NCI-H446 treated with DMSO at 0.1 percent for 48 hours (cell line): ENCODE data around the gene LSM14B.
A peak's percentile ranks its signal among the peaks of the same experiment; 100 is the strongest.
"Not testable (repeated sequence)": the region's sequence is repeated elsewhere in the genome, so short reads cannot be mapped to it uniquely, and the experiment has no call there.

ENCODE experiments used
- DNase-seq: peaks from one replicate; lab custom pipeline; 2025; lab: John Stamatoyannopoulos, UW

Gene LSM14B

DNA sequence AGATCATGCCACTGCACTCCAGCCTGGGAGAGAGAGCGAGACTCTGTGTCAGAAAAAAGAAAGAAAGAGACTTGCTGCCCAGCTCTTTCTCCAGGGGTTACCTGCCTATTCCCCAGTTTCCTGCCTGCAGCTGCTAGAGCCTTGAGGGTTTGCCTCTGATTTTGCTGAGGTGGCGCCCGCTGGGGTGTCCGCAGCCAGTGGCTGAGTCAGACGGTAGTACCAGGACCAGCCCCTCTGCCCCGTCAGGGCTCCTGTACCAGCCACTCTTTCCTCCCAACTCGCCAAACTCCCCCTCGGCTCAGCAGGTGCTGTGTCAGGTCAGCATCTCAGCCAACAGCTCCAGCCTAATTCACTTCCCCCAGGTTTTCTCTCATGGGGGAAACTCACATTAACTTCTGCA, 7.4 kb upstream of the LSM14B start:
- DNase-seq = no peak

- DNase-seq = not testable (repeated sequence)
These were observed 6.4 kb upstream of the LSM14B start for GRCh38 chr20:62115800-62116407.

DNA sequence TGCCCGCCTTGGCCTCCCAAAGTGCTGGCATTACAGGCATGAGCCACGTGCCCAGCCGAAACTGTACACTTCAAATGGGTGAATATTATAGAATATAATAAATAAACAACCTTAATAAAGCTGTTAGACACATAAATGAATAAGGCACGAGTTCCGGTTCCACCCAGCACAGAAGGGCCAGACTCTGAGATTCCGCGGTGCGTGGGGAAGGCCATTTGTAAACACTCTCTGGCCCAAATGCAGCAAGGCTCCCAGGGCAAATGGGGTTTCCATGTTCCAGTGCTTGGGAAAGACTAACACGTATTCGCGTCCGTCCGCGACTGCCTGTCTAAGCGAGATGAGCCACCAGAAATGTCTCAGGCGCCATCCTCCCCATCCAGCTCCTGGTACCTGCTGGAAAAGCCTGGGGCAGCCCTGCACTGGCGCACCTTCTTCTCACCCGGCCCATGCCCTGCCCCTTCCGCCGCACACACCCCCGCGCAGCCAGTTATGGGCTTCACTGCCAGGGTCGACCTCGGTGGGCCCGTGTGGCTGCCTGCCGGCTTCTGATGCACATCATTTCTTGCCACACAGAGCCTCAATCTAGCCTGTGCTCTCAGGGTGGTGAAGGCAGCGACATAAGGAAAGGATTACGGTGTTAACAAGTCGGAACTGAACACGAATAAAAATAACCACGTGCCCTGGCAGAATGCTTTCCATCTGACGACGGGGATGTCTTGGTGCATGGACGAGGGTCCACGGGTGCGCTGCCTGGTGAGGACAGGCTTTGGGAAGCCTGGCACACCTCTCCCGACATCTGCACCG, 5.5 kb upstream of the LSM14B start:
- DNase-seq = no peak

- DNase-seq = no peak
These were observed 5.0 kb upstream of the LSM14B start for GRCh38 chr20:62117362-62117646.

DNA sequence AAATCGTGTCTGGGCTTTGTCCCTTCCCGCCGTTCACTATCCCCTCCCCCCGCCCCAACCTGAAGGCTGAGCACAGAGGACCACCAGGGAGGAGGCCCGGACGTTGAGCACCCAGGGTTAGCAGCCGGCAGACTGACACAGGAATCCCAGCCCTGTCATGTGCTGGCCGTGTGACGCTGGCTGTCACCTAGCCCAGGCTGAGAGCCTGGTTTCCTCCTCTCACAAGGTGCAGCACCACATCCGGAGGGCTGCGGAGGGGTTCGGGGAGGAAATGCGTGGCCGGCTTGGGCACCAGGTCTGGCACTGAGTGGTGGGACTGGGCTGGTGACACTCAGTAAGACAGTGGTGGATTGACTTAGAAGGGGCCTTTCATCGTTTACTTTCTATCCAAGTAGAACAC, 4.6 kb upstream of the LSM14B start:
- DNase-seq = no peak

DNA sequence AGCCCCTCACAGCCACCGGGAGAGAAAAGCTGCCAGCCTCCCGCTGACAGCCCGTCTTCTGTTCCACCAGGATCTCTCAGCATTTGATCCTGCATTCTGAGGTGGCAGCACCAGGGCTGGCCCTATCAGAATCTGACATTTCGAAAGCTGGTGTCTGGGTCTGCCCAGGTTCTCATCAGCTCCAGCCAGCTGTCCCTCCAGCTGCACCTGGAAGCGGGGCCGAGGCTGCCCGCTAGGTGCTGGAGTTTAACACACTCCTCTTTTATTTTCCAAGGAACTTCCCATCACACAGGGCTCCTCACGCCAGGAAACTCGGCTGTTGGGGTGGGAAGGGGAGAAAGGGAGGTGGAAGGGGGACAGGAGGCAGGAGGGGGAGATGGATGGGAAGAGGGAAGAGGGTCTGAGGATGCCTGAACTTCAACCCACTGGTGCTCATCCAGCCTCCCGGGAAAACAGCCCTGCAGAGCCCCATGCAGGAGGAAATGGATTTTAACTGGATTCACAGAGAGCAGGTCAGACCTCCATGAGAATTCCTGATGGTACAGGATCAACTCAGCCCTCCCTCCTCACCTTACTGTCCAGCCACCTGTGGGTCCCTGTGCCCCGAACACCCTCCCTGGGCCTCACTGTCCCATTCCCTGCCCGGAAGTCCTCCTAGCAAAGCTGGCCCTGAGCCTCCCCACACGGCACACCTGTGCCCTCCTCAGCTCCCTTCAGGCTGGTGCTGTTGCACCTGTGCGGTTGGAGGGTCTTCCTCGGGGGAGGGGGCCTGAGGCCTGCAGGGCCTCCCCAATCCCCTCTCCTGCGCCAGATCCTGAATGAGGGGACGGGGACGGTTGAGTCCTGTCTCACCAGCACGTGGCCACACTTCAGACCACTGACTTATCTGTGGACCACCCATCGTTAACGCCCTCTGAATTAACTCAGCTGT, 3.9 kb upstream of the LSM14B start:
- no peak for DNase-seq

- no peak for DNase-seq
These were observed 3.2 kb upstream of the LSM14B start for GRCh38 chr20:62119115-62119514.

GRCh38 chr20:62119591-62120364, 2.5 kb upstream of the LSM14B start:
- DNase-seq = no peak

DNA sequence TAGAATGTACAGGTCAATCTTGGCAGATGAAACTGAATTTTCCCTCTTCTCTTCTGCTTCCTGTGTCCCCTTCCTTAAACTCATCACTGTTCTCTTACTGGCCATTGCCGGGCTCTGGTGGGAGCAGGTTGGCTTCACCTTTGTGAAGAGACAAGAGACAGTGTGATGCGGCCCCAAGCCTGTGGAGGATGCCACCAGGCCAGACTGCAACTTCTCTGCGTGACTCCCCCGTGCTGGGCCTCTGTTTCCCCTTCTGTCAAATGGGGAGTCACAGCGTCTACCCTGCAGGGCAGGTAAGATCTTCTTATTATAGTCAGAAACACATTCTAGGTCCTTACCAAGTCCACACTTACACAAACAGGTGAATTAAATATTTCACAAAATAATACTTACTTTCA, 1.9 kb upstream of the LSM14B start:
- DNase-seq = no peak

GRCh38 chr20:62120990-62121775, 1.1 kb upstream of the LSM14B start:
- no peak for DNase-seq

DNA sequence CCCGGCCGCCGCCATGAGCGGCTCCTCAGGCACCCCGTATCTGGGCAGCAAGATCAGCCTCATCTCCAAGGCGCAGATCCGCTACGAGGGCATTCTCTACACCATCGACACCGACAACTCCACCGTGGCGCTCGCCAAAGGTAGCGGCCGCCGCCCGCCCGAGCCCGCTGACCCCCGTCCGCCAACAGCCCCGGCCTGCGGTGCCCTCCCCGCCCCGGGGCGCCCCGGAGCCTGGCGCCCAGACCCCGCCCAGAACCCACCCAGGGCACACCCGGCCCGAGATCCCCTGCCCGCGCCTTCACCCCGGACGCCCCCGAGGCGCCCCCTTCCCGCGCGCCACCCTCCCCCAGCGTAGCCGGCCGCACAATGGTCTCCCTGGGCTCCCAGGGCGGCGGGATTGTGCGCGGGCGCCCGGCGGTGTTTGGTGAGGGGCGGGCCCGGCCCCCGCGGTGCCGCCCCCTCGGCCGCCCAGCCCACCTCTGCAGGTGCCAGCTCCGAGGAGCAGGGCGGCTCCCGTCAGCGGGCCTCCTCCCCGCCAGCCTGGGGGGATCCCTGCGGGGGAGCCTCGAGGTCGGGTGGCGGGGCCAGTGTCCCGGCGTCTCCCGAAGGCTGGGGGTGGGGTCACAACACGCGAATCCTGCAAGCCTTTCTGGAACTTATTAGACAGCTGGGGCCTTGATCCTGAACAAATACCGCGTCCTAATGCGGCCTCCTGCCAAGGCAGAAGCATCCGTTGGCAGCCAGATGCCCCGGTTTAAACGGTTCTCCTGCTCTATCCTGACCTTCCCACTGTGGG, 577 bp downstream of the LSM14B start:
- DNase-seq = peak; percentile 55

- DNase-seq = no peak
These were observed 1.3 kb downstream of the LSM14B start for GRCh38 chr20:62123450-62124118.

DNA sequence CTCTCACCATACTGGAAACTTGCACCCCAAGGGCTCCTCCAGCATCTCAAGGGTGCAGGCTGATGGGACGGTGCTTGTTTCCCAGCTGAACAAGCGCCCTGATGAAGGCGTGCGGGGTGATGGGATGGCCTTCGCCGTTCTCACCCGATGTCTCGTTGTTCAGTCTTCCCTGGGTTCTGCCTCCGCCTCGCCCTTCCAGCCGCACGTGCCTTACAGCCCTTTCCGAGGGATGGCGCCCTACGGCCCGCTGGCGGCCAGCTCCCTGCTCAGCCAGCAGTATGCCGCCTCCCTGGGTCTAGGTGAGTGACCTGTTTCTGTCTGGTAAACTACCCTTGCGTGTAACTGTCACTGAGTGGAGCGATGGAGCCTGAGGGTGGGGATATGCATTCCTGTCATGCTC, 3.9 kb downstream of the LSM14B start:
- no peak for DNase-seq

DNA sequence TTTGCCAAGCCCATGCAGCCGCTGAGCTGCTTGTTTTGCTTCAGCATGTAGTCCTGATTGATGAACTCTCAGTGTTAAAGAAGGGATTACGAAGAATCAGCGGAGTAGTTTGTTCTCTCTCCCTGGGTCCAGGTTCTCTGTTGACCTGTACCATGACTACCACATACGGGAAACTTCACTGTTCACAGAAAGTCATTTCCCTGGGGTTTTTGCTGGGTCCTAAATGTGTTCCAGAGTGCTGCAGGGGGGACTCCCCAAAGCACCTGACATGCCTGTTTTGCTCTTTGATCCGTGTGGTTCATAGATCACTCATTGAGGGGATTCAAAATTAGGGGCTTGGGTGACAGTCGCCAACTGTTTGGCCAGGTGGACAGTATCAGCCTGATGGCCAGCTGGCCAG, 5.5 kb downstream of the LSM14B start:
- DNase-seq = no peak

- DNase-seq = no peak
These were observed 6.2 kb downstream of the LSM14B start for GRCh38 chr20:62128502-62128901.

- DNase-seq = no peak
These were observed 7.7 kb downstream of the LSM14B start for GRCh38 chr20:62129731-62130531.

DNA sequence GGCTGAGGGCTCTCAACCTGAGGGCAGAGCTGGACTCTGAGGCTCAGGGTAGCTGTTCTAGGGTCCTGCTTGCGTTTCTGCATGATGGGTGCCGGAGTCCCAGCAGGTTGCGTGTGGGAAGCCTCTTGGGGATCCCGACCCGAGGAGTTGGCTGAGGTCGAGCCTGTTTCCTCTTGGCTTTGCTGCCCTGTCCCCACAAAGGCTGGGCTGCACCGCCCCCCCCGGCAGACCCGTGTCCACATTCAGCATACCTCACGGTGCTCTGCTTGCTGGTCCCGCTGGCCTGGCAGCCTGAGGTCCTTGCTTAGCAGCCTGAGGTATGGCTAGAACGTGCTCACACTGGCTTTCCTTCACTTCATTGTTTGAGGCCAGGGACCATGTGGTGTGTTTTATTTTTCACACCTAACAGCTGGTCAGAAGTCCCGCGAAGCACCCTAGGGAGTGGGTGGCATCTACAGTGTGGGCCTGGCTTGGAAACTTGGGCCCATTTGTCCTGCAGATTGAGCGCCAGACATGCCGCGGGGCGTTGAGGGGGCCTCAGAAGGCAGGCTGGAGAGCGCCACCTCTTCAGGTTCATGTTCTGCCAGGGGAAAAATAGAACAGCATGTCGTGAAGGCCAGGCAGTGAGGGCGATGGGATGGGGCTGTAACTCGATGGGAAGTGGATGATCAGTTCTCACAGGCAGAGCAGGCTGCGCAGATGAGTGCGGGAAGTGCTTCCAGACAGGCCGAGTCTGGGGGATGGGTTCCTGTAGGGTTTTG, 9.5 kb downstream of the LSM14B start:
- DNase-seq = no peak

DNA sequence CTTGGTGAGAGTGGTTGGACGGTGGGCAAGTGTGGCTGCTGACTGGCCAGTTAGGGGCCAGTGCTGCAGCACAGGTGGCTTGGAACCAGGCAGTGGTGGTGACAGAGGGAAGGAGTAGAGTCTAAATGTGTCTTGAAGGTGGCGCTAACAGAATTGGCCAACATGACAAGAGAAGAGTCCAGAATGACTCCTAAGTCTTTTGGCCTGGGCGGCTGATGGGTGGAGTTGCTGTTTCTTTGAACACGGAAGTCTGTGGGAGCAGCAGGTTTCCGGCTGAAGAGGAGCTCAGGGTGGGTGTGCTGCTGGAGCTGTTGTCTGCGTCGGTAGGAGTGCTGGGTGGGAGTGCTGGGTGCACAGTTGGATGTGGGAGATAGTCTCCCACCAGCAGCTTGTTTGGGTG, 10.1 kb downstream of the LSM14B start:
- no peak for DNase-seq
